SK-N-SH (cell line): Measurements from ENCODE around the gene PRSS36. TPM values are rescaled to one million over a fixed set of nuclear protein-coding genes. Genes with fewer than 3 reads are reported as not detected.

Source experiments
- CTCF ChIA-PET: fragments of 300-600, 350-600 bp; formaldehyde crosslinking; extraction: SDS; loops from one replicate; lab custom pipeline; 2021; lab: Yijun Ruan, JAX
- POLR2A ChIA-PET: fragments of 350-600 bp; sonication (Branson Sonifier 250); formaldehyde crosslinking; extraction: SDS; loops from one replicate; lab custom pipeline; 2020; ENCODE audit warnings: antibody characterized with exemption, inconsistent platforms; lab: Yijun Ruan, JAX
- DNase-seq: peaks from one replicate; pipeline ENCODE4 v3.0.0; 2012
- H2AFZ ChIP-seq: fragments of 200-600 bp; sonication (generic); 2 replicates; pipeline ENCODE4 v1.8.1; 2016; ENCODE audit warnings: antibody characterized with exemption, mild to moderate bottlenecking, low read depth
- H3F3A ChIP-seq: fragments of 200-600 bp; sonication (generic); replicated peaks from 2 replicates; pipeline ENCODE3; 2016; ENCODE audit warnings: antibody characterized with exemption, mild to moderate bottlenecking; ENCODE audit not compliant: insufficient read depth
- H3K27ac ChIP-seq, 2 experiments: fragments of 200-500 bp in 1 of 2; fragments of 200-600 bp in 1 of 2; sonication (Bioruptor generic) in 1 of 2; sonication (generic), shearing (Covaris generic) in 1 of 2; 2 replicates each; pipeline versions ENCODE4 v1.5.1 to v1.6.1; 2014 to 2016; ENCODE audit warnings: low read depth in 2 of 2, inconsistent platforms in 1 of 2, low read length in 1 of 2, mild to moderate bottlenecking in 1 of 2, mixed read lengths in 1 of 2
- H3K27me3 ChIP-seq: fragments of 200-600 bp; sonication (generic), shearing (Covaris generic); 2 replicates; pipeline ENCODE4 v1.6.1; 2016; ENCODE audit warnings: mixed run types; ENCODE audit not compliant: insufficient read depth
- H3K36me3 ChIP-seq, 2 experiments: fragments of 200-500 bp in 1 of 2; fragments of 200-600 bp in 1 of 2; sonication (Bioruptor generic) in 1 of 2; sonication (generic) in 1 of 2; replicated peaks in 1 of 2; 2 replicates each; pipeline versions ENCODE3 to v1.5.1; 2014 to 2016; ENCODE audit warnings: low read length in 1 of 2, mild to moderate bottlenecking in 1 of 2; ENCODE audit not compliant: insufficient read depth in 2 of 2, control insufficient read depth in 1 of 2
- H3K4me1 ChIP-seq, 2 experiments: fragments of 200-500 bp in 1 of 2; fragments of 200-600 bp in 1 of 2; sonication (Bioruptor generic) in 1 of 2; sonication (generic), shearing (Covaris generic) in 1 of 2; 2 replicates each; pipeline versions ENCODE4 v1.5.1 to v1.6.1; 2014 to 2016; ENCODE audit warnings: low read depth in 1 of 2, low read length in 1 of 2, mixed run types in 1 of 2; ENCODE audit not compliant: insufficient read depth in 2 of 2, control insufficient read depth in 1 of 2
- H3K4me2 ChIP-seq: fragments of 200-600 bp; sonication (generic), shearing (Covaris generic); 2 replicates; pipeline ENCODE4 v1.6.1; 2017; ENCODE audit warnings: mixed run types
- H3K4me3 ChIP-seq, 2 experiments: fragments of 200-500 bp in 1 of 2; fragments of 200-600 bp in 1 of 2; sonication (Bioruptor generic) in 1 of 2; sonication (generic), shearing (Covaris generic) in 1 of 2; 2 replicates each; pipeline versions ENCODE4 v1.5.1 to v1.8.1; 2014 to 2016; ENCODE audit warnings: low read depth in 2 of 2, inconsistent platforms in 1 of 2, low read length in 1 of 2, mild to moderate bottlenecking in 1 of 2, mixed read lengths in 1 of 2, moderate library complexity in 1 of 2
- H3K79me2 ChIP-seq: fragments of 200-600 bp; sonication (generic); 2 replicates; pipeline ENCODE4 v1.8.1; 2017; ENCODE audit warnings: mild to moderate bottlenecking; ENCODE audit not compliant: insufficient read depth
- H3K9ac ChIP-seq: fragments of 200-600 bp; sonication (generic); 2 replicates; pipeline ENCODE4 v1.6.1; 2017; ENCODE audit warnings: mixed run types
- H3K9me2 ChIP-seq: fragments of 200-600 bp; sonication (generic); 2 replicates; pipeline ENCODE4 v1.6.1; 2017; ENCODE audit warnings: mixed run types
- H3K9me3 ChIP-seq: fragments of 200-600 bp; sonication (generic); 2 replicates; pipeline ENCODE4 v1.6.1; 2017; ENCODE audit warnings: mixed run types, mild to moderate bottlenecking, moderate library complexity
- H4K20me1 ChIP-seq: fragments of 200-600 bp; sonication (generic); 2 replicates; pipeline ENCODE4 v1.6.1; 2017; ENCODE audit warnings: mild to moderate bottlenecking, mixed run types; ENCODE audit not compliant: insufficient read depth
- EP300 ChIP-seq, 2 experiments: IDR thresholded peaks; 2 replicates each; pipeline versions ENCODE4 v1.4.0 to v1.6.1; 2012; ENCODE audit warnings: borderline replicate concordance in 1 of 2, low read depth in 1 of 2, low read length in 1 of 2
- GATA2 ChIP-seq: sonication (generic); formaldehyde crosslinking; IDR thresholded peaks from 2 replicates; pipeline ENCODE4 v1.5.0; 2020; ENCODE audit warnings: mild to moderate bottlenecking, missing genetic modification reagents
- JUND ChIP-seq: IDR thresholded peaks from 2 replicates; pipeline ENCODE4 v1.4.0; 2012
- NRF1 ChIP-seq: IDR thresholded peaks from 2 replicates; pipeline ENCODE4 v1.6.1; 2012; ENCODE audit warnings: low read depth, mild to moderate bottlenecking, low read length
- RCOR1 ChIP-seq: fragments of 150-350 bp; IDR thresholded peaks from 2 replicates; pipeline ENCODE4 v1.6.1; 2017; ENCODE audit warnings: antibody characterized with exemption, low read length
- RXRA ChIP-seq: IDR thresholded peaks from 2 replicates; pipeline ENCODE4 v1.4.0; 2012; ENCODE audit warnings: low read depth, mild to moderate bottlenecking, borderline replicate concordance
- SMC3 ChIP-seq: IDR thresholded peaks from 2 replicates; pipeline ENCODE4 v1.6.1; 2012; ENCODE audit warnings: low read depth, low read length, improper control_type of control experiment
- TAF1 ChIP-seq: IDR thresholded peaks from 2 replicates; pipeline ENCODE4 v1.6.1; 2012; ENCODE audit warnings: low read depth, mild to moderate bottlenecking, low read length, moderate library complexity, borderline replicate concordance
- USF2 ChIP-seq: fragments of 150-350 bp; IDR thresholded peaks from 2 replicates; pipeline ENCODE4 v1.6.1; 2017; ENCODE audit warnings: antibody characterized with exemption, low read length, low read depth, borderline replicate concordance
- YY1 ChIP-seq: IDR thresholded peaks from 2 replicates; pipeline ENCODE4 v1.4.0; 2012; ENCODE audit warnings: low read depth, mild to moderate bottlenecking
- WGBS: methylation state at CpG from one replicate; pipeline ENCODE4 v1.1.6; 2017; ENCODE audit warnings: low lambda C conversion rate; 5-methylcytosine and 5-hydroxymethylcytosine counted together
- polyA plus RNA-seq, 3 experiments: library from polyadenylated mRNA; depleted of rRNA; stranded (reverse); fragments of >200 nt; gene quantifications; 2 replicates each; pipeline ENCODE4 v1.2.3, GENCODE V29; 2012
- TF ChIP-seq, protein P1 (sequence below): IDR thresholded peaks from 2 replicates; pipeline ENCODE4; 2012
- TF ChIP-seq, protein P2 (sequence below): fragments of 200-600 bp; sonication (generic); IDR thresholded peaks from 2 replicates; pipeline ENCODE4 v1.6.1; 2017; ENCODE audit warnings: antibody characterized with exemption, mild to moderate bottlenecking, moderate library complexity
- TF ChIP-seq, protein P3 (sequence below): IDR thresholded peaks from 2 replicates; pipeline ENCODE4 v1.4.0; 2012; ENCODE audit warnings: low read depth, borderline replicate concordance
- TF ChIP-seq, protein P4 (sequence below): IDR thresholded peaks from 2 replicates; pipeline ENCODE4 v1.6.1; 2012; ENCODE audit warnings: mild to moderate bottlenecking, low read depth, low read length, moderate library complexity

PRSS36 gene
- polyA plus RNA-seq, 1 of the 3 experiments (the other 2 are of a cell fraction) = 0.49 TPM

DNA sequence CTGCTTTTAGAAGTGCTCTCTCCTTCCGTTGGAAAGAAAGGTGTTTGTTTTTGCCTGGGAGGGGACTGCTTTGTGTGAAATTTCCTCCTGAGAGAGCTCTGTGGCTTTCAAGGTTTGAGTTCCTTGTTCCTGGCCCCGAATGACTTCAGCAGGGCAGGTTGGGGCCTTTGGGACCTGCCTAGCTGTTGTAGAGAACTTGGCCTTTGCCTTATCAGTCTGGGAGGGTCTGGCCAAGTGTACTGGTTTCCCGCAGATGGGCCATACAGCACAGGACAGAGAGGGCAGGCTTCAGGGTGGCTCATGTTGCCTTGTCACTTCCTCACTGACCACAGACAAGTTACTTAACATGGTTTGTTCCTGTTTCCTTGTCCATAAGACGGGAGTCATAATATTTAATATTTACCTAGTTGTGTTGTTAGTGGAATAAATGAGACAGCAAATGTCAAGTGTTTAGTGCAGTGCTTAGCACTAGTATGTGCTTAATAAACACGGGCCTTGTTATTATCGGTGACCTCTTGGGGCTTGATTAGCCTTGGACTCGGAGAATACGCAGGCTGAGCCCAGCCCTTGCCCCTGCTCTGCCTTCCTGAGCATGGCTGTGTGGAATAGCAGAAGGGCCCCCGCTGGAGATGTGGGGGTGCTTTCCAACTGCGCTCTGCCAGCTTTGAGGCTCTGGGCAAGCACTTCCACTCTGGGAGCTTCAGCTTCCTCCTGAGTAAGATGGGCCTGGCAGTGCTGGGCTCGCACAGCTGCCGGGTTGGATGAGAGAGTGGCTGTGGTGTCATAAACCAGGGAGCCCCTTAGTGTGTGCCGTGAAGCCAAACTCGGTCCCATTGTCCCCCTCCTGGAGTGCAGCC lies 20.9 kb downstream of the PRSS36 start:
- peaks cover under 1% of the 10 kb centered on the region for H3F3A ChIP-seq
- ChIA-PET POLR2A (interaction anchor here (1.1 kb wide), 1 partner anchor 11 kb away, joined by 5 read pairs; the partner anchor contains the start of gene KAT8), CTCF (interaction anchor here (3.9 kb wide), 1 partner anchor 13 kb away, joined by 17 read pairs; no protein-coding TSS in a partner anchor)
- H3K27ac ChIP-seq = no peak overlapping the region
- no peak overlapping the region for H3K4me2 ChIP-seq
- H3K36me3 ChIP-seq = peaks cover 4 to 13% of the 10 kb centered on the region in 2 experiments
- 90% methylated on average over 9 of the region's 14 CpGs for WGBS
- no peak overlapping the region for H3K4me3 ChIP-seq
- DNase-seq = no peak
- H3K9me3 ChIP-seq = no peaks in the 10 kb centered on the region
- TF ChIP-seq, protein P1, sequence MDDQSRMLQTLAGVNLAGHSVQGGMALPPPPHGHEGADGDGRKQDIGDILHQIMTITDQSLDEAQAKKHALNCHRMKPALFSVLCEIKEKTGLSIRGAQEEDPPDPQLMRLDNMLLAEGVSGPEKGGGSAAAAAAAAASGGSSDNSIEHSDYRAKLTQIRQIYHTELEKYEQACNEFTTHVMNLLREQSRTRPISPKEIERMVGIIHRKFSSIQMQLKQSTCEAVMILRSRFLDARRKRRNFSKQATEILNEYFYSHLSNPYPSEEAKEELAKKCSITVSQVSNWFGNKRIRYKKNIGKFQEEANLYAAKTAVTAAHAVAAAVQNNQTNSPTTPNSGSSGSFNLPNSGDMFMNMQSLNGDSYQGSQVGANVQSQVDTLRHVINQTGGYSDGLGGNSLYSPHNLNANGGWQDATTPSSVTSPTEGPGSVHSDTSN = no peak
- TF ChIP-seq TAF1 (no peak), YY1 (no peak), GATA2 (CRISPR knock-in tag) (no peak), JUND (no peak), USF2 (no peak), NRF1 (no peak), RXRA (no peak)
- peaks cover 0 to 7% of the 10 kb centered on the region in 2 experiments; a peak in 1 of 4 replicates for H3K4me1 ChIP-seq
- H4K20me1 ChIP-seq = no peaks in the 10 kb centered on the region
- no peak overlapping the region for H3K9ac ChIP-seq
- H3K27me3 ChIP-seq = no peaks in the 10 kb centered on the region
- H2AFZ ChIP-seq = no peak overlapping the region
- H3K9me2 ChIP-seq = no peaks in the 10 kb centered on the region
- H3K79me2 ChIP-seq = no peaks in the 10 kb centered on the region

GRCh38 chr16:31127182-31127581 lies 22.7 kb downstream of the PRSS36 start:
- ChIA-PET POLR2A (interaction anchor here (2.8 kb wide), 1 partner anchor 10 kb away, joined by 12 read pairs; the partner anchor contains the start of gene KAT8), CTCF (interaction anchor here (1.2 kb wide), 1 partner anchor 15 kb away, joined by 6 read pairs; no protein-coding TSS in a partner anchor)
- no peak for DNase-seq
- H3K9me2 ChIP-seq = no peaks in the 10 kb centered on the region
- H3K4me2 ChIP-seq = no peak overlapping the region
- H3K9me3 ChIP-seq = no peaks in the 10 kb centered on the region
- no peaks in the 10 kb centered on the region for H3K4me1 ChIP-seq
- H3K27ac ChIP-seq = no peak overlapping the region
- H3F3A ChIP-seq = peaks cover 3% of the 10 kb centered on the region
- H3K4me3 ChIP-seq = no peak overlapping the region
- 98% methylated on average over 13 of the region's 13 CpGs for WGBS
- H2AFZ ChIP-seq = no peak overlapping the region
- no peaks in the 10 kb centered on the region for H3K79me2 ChIP-seq
- no peaks in the 10 kb centered on the region for H3K27me3 ChIP-seq
- no peaks in the 10 kb centered on the region for H4K20me1 ChIP-seq
- no peak overlapping the region for H3K9ac ChIP-seq
- peaks cover 13 to 15% of the 10 kb centered on the region in 2 experiments for H3K36me3 ChIP-seq
- TF ChIP-seq, protein P2, sequence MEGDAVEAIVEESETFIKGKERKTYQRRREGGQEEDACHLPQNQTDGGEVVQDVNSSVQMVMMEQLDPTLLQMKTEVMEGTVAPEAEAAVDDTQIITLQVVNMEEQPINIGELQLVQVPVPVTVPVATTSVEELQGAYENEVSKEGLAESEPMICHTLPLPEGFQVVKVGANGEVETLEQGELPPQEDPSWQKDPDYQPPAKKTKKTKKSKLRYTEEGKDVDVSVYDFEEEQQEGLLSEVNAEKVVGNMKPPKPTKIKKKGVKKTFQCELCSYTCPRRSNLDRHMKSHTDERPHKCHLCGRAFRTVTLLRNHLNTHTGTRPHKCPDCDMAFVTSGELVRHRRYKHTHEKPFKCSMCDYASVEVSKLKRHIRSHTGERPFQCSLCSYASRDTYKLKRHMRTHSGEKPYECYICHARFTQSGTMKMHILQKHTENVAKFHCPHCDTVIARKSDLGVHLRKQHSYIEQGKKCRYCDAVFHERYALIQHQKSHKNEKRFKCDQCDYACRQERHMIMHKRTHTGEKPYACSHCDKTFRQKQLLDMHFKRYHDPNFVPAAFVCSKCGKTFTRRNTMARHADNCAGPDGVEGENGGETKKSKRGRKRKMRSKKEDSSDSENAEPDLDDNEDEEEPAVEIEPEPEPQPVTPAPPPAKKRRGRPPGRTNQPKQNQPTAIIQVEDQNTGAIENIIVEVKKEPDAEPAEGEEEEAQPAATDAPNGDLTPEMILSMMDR = no peak
- TF ChIP-seq, protein P3, sequence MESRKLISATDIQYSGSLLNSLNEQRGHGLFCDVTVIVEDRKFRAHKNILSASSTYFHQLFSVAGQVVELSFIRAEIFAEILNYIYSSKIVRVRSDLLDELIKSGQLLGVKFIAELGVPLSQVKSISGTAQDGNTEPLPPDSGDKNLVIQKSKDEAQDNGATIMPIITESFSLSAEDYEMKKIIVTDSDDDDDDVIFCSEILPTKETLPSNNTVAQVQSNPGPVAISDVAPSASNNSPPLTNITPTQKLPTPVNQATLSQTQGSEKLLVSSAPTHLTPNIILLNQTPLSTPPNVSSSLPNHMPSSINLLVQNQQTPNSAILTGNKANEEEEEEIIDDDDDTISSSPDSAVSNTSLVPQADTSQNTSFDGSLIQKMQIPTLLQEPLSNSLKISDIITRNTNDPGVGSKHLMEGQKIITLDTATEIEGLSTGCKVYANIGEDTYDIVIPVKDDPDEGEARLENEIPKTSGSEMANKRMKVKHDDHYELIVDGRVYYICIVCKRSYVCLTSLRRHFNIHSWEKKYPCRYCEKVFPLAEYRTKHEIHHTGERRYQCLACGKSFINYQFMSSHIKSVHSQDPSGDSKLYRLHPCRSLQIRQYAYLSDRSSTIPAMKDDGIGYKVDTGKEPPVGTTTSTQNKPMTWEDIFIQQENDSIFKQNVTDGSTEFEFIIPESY = no peak
- no peak for TF ChIP-seq SMC3
- TF ChIP-seq USF2 = no peak
- TF ChIP-seq, protein P4, sequence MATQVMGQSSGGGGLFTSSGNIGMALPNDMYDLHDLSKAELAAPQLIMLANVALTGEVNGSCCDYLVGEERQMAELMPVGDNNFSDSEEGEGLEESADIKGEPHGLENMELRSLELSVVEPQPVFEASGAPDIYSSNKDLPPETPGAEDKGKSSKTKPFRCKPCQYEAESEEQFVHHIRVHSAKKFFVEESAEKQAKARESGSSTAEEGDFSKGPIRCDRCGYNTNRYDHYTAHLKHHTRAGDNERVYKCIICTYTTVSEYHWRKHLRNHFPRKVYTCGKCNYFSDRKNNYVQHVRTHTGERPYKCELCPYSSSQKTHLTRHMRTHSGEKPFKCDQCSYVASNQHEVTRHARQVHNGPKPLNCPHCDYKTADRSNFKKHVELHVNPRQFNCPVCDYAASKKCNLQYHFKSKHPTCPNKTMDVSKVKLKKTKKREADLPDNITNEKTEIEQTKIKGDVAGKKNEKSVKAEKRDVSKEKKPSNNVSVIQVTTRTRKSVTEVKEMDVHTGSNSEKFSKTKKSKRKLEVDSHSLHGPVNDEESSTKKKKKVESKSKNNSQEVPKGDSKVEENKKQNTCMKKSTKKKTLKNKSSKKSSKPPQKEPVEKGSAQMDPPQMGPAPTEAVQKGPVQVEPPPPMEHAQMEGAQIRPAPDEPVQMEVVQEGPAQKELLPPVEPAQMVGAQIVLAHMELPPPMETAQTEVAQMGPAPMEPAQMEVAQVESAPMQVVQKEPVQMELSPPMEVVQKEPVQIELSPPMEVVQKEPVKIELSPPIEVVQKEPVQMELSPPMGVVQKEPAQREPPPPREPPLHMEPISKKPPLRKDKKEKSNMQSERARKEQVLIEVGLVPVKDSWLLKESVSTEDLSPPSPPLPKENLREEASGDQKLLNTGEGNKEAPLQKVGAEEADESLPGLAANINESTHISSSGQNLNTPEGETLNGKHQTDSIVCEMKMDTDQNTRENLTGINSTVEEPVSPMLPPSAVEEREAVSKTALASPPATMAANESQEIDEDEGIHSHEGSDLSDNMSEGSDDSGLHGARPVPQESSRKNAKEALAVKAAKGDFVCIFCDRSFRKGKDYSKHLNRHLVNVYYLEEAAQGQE = no peak
- no peak for TF ChIP-seq RCOR1
- TF ChIP-seq EP300 (IDR thresholded peaks at IDR 0.05; ENCODE audit: borderline replicate concordance in 1 of 2, low read depth in 1 of 2, low read length in 1 of 2) = no peak
